Stimulated activated CD8-positive, alpha-beta memory T cell treated with anti-CD3 and anti-CD28 coated beads, Interleukin-15, amount 100 ng/mL, for 1 hour (primary cell): Measurements from ENCODE around the gene CXCL13.
"Not testable (repeated sequence)": the region's sequence is repeated elsewhere in the genome, so short reads cannot be mapped to it uniquely, and the experiment has no call there.

Experiments
- DNase-seq: peaks from one replicate; pipeline ENCODE4 v3.0.0-alpha.2; 2020; ENCODE audit warnings: low read depth

The CXCL13 gene

GRCh38 chr4:77601614-77602187 lies 3.9 kb upstream of the CXCL13 start:
- no peak for DNase-seq

- DNase-seq = no peak
These were observed 7.6 kb downstream of the CXCL13 start for GRCh38 chr4:77613267-77613666.

- no peak for DNase-seq
These were observed 9.5 kb downstream of the CXCL13 start for GRCh38 chr4:77615153-77615552.

DNA sequence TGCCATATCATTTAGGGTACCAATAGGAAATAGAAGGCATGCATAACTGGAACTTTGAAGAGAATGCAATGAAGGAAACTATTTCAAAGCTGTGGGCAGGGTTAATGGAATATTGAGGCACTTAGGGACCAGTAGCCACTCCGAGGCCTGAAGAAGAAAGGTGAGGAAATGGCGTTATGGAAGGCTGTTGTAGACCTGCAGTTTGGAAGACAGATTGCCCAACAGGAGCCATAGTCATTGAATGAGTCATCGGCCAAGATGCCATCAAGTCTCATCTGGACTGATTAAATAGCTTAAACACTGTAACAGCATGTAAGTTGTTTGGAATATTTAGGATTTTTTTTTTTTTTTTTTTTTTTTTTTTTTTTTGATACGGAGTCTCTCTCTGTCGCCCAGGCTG lies 11.6 kb downstream of the CXCL13 start:
- DNase-seq = no peak

DNA sequence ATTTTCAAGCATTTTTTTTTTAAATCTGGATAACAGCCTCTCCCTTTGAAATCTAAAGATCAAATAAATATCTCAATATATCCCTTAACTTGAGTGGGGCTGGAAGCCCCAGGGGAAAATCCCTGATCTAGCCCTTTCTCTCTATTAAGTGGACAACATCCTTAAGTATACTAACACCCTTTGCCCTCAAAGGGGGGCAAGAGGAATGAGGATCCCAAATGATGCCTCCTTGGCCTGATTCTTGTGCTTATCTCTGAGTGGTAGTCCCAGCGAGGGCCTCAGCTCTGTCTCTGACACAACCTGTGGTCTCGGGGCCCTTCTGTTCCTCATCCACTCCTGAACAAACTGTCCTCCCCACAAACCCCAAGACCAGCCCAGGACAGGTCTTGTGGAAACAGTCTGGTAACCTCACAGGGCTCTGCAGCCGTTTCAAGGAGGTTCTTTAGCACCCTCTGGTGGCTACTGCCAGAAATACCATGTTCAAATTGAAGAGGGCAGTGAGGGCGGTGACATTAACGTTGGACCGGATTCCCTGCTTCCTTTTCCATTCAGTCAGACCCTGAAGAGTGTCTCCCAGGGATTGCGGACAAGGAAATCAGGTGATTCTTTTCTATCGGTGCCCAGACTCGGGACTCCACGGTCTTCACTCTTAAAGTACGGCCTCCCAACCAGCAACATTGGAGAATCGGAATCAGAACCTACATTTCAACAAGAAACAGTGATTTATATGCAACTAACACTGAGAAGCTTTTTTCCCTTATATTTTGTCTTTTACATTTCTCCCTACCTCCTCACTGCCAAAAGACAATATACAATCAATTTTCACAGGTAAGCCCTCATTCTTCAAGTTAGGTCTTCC lies 13.0 kb downstream of the CXCL13 start:
- peak; percentile 31 for DNase-seq

DNA sequence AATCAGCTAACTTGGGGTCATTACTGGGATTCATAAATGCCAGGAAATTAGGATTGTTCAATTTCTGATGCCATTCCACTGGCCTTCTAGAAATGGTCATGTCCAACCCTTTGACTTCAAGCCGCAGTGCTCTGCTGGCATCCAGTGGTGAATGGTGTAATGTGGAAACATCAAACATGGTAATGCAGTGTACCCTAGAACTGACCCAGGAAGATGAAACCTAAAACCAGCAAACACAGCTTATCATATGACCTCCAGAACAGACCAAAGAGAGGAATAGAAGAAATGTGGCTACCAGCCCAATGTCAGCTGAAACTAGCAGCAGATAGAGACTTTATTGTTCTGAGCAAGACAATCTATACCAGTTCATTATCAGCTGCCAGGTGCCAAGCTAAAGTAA lies 13.8 kb downstream of the CXCL13 start:
- no peak for DNase-seq

DNA sequence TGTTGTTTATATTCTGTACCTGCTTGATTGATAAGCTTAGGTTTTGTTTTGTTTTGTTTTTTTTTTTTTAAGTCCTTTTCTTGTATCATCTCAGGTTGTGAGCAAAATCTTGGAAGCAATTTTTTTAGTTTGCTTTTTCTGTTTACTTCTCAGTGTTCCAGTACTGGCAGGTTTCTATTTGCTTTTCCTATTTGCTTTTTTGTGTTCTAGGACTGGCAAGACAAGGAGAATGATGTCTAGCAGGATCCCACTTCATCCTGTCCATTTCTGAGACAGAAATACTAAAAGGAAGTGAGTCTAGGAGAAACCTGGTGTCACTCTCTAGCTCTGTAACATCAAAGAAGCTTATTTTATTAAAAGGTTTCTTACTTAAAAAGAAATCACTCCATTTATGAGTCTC lies 15.6 kb downstream of the CXCL13 start:
- no peak for DNase-seq

- DNase-seq = no peak
These were observed 17.5 kb downstream of the CXCL13 start for GRCh38 chr4:77623091-77623490.

DNA sequence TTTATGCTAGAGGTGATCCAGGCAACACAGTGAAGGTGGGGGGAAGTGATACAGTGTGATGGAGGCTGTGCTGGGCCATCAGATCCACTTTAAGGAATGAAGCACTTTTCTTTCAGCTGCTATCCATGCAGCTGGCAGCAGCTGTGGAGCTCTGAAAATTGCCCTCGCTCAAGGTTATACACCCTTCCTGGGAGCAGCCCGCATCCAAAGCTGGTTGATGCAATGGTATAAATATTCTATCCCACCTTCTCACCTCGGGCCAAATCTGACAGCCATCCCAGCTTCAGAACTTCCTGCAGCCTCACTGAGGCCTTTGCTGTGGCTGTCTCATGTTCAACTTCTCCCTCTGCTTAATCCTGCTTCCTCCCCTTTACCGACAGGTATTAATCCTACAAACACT lies 18.6 kb downstream of the CXCL13 start:
- DNase-seq = no peak

DNA sequence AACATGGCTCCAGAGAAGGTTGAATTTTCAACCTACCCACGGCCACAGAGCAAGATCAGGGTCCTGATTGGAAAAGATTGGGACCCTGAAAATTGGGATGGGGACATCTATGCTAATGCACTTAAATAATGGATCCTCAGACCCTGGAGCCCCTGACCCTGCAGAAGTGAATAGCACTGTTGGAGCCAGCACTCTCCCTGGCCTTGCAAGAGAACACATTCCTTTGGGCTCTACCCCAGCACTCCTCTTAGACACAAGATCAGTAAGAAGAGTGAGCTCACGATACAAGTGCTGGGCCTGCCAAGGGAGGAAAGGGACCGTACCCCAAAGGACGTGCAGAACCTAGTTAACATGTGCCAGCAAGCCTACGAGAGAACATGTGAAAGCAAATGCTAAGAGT lies 19.9 kb downstream of the CXCL13 start:
- no peak for DNase-seq

DNA sequence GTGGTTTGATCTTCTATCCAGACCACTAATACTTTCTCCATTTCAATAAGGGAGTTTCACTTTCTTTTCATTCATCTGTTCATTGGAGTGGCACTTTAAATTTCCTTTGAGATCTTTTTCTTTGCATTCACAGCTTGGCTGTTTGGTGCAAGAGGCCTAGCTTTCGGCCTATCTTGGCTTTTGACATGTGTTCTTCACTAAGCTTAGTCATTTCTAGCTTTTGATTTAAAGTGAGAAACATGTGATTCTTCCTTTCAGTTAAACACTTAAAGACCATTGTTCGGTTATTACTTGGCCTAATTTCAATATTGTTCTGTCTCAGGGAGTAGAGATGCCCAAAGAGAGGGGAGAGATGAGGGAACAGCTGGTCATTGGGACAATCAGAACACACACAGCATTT lies 24.3 kb downstream of the CXCL13 start:
- no peak for DNase-seq

GRCh38 chr4:77631276-77631675 lies 25.7 kb downstream of the CXCL13 start:
- no peak for DNase-seq

- DNase-seq = no peak
These were observed 28.6 kb downstream of the CXCL13 start for GRCh38 chr4:77634132-77634785.

- DNase-seq = no peak
These were observed 29.6 kb downstream of the CXCL13 start for GRCh38 chr4:77635246-77635645.

DNA sequence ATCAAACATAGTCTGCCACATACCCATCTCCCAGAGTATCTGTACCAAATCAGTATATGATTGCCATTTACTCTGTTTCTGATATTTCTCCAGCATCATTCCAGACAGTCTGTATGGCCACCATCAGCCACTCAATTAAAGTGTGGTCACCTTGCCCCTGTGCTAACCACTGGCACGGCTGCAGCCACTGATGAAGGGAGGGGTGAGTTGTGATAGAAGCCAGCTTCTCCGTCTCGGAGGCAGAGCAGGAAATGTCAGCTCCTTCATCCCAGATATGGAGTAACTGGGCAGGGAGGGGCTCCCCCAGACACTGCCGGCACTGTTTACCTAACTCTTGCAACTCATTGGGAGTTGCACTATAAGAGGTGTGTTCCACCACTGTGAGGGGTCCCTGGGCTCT lies 30.3 kb downstream of the CXCL13 start:
- DNase-seq = no peak

GRCh38 chr4:77636902-77637301 lies 31.3 kb downstream of the CXCL13 start:
- DNase-seq = no peak

DNA sequence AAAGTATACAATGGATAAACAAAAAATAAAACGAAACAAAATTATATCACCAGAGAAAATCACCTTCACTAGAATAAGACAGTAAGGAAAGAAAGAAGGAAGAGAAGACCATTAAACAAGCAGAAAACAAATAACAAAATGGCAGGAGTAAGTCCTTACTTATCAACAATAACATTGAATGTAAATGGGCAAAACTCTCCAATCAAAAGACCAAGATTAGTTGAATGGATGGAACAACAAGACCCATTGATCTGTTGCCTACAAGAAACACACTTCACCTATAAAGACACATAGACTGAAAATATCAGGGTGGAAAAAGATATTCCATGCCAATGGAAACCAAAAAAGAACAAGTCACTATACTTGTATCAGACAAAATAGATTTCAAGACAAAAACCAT lies 38.4 kb downstream of the CXCL13 start:
- not testable (repeated sequence) for DNase-seq

- DNase-seq = no peak
These were observed 45.2 kb downstream of the CXCL13 start for GRCh38 chr4:77650787-77651186.

DNA sequence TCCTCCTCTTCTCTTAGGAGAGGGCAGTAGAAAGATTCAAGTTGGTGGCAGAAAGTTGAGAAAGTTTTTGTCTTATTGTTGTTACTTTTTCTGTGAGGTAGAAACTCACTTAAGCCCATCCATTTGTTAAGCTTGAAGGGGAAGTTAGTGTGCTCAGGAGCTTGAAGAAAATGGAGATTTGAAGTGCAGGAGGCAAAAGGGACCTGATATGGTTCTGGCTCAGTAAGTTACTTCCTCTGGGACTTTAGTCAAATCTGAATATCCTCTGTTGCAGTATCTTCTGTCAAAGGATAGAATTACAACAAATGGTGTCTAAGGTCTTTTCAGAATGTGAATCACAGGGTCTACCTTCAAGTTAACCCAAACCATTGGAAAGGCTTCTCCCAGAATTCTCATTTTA lies 46.2 kb downstream of the CXCL13 start:
- DNase-seq = no peak

GRCh38 chr4:77652237-77652897 lies 46.7 kb downstream of the CXCL13 start:
- DNase-seq = no peak

DNA sequence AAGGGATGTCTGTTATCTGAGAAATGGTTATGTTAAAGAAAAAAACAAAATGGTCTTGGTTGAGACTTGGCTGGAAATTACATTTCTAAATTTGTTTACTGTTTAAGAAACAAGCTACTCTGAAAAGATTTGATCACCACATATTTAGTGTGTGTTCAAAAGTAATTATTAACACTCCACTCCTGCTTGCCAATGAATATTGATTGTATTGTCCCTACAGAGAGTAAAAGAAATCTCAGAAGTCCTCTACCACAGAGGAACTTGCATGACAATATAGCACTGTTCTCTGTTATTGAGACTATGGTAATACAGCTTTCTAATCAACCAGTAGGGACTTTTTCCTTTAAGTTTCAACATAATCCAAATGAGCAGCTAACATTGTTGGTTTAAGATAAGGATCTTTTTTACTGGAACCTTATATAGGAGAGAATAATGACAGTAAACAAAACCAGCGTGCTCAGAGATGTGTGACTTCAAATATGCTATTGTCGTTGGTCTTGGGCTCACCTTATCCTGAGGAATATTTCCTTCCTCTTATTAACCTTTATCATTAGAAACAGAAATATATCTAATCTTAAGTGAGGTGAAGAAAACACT lies 47.6 kb downstream of the CXCL13 start:
- DNase-seq = no peak

GRCh38 chr4:77660318-77660717 lies 54.7 kb downstream of the CXCL13 start:
- not testable (repeated sequence) for DNase-seq
